H1 (cell line): ENCODE data around the gene NEBL. TPM values are rescaled to one million over a fixed set of nuclear protein-coding genes. Genes with fewer than 3 reads are reported as not detected.

ENCODE experiments used
- polyA plus RNA-seq, 7 experiments: library from polyadenylated mRNA; depleted of rRNA in 3 of 7; stranded (reverse) in 5 of 7; unstranded in 2 of 7; fragments of >200 nt in 5 of 7; fragments of 200-250 nt in 2 of 7; gene quantifications; 1 replicate in 5 of 7; 2 replicates in 1 of 7; 4 replicates in 1 of 7; pipeline versions ENCODE4 v1.2.1 to v1.2.3, GENCODE V29; 2011 to 2013; ENCODE audit warnings: missing spikeins in 2 of 7, mixed read lengths in 2 of 7
- small RNA-seq: library from polyadenylated mRNA; stranded (forward); fragments of <200 nt; extraction: miRNeasy Mini kit (QIAGEN cat#:217004); gene quantifications from one replicate; pipeline ENCODE3, GENCODE V24; 2013; ENCODE audit not compliant: insufficient read depth
- total RNA-seq: library from RNA; stranded (reverse); fragmentation: NEBNext Ultra II Directional; extraction: Animal tissue kit (Norgen Biotek cat#: 25700); gene quantifications from 2 replicates; pipeline ENCODE4 v1.2.1, GENCODE V29; 2021

NEBL gene
- total and polyA plus RNA-seq, 2 of the 8 experiments (the other 6 are each of a cell fraction or from before 2014, with no cell fraction given), result 7.5 to 10.5 TPM

Small RNA genes within 50 kb of the gene (small RNA-seq; reads per million reads assigned to genes)
- gene AL157398.1 (not detected), gene MTND1P21 (not detected)
